NCI-H2107 treated with DMSO at 0.1 percent for 48 hours (cell line): ENCODE measurements around the gene PDE8B.

Experiments
- DNase-seq: peaks from one replicate; lab custom pipeline; 2025; ENCODE audit not compliant: unreplicated experiment; lab: John Stamatoyannopoulos, UW

The PDE8B gene

GRCh38 chr5:77394064-77394715, 183.7 kb downstream of the PDE8B start:
- no peak for DNase-seq

- DNase-seq = no peak
Observed at GRCh38 chr5:77396017-77396416, 185.5 kb downstream of the PDE8B start.

- no peak for DNase-seq
Observed at GRCh38 chr5:77397686-77398292, 187.3 kb downstream of the PDE8B start.

GRCh38 chr5:77398458-77398857, 188.0 kb downstream of the PDE8B start:
- no peak for DNase-seq

GRCh38 chr5:77398896-77399295, 188.4 kb downstream of the PDE8B start:
- no peak for DNase-seq

GRCh38 chr5:77400645-77401044, 190.2 kb downstream of the PDE8B start:
- DNase-seq = no peak

GRCh38 chr5:77402796-77403195, 192.3 kb downstream of the PDE8B start:
- no peak for DNase-seq

GRCh38 chr5:77407152-77407551, 196.7 kb downstream of the PDE8B start:
- DNase-seq = no peak

GRCh38 chr5:77409870-77410621, 199.6 kb downstream of the PDE8B start:
- DNase-seq = no peak

- DNase-seq = no peak
Observed at GRCh38 chr5:77413049-77413448, 202.6 kb downstream of the PDE8B start.

GRCh38 chr5:77418162-77418561, 207.7 kb downstream of the PDE8B start:
- no peak for DNase-seq

- no peak for DNase-seq
Observed at GRCh38 chr5:77418601-77419581, 208.4 kb downstream of the PDE8B start.

GRCh38 chr5:77419644-77420582, 209.4 kb downstream of the PDE8B start:
- DNase-seq = no peak

GRCh38 chr5:77420940-77421339, 210.5 kb downstream of the PDE8B start:
- DNase-seq = no peak

GRCh38 chr5:77423022-77423750, 212.7 kb downstream of the PDE8B start:
- DNase-seq = no peak

GRCh38 chr5:77424921-77425320, 214.4 kb downstream of the PDE8B start:
- DNase-seq = no peak

- no peak for DNase-seq
Observed at GRCh38 chr5:77425420-77425819, 214.9 kb downstream of the PDE8B start.

GRCh38 chr5:77425998-77426659, 215.6 kb downstream of the PDE8B start:
- no peak for DNase-seq

GRCh38 chr5:77426670-77427069, 216.2 kb downstream of the PDE8B start:
- DNase-seq = no peak
